Testis (tissue), 2 donors: Measurements from ENCODE around the gene ZBTB20.

Experiments used
- POLR2A ChIP-seq: fragments of 450-650 bp; IDR thresholded peaks from one replicate; pipeline ENCODE4 v1.6.1; 2017; ENCODE audit warnings: antibody characterized with exemption, mild to moderate bottlenecking, moderate library complexity
- TF ChIP-seq, protein P1 (sequence below), 3 experiments: fragments of 450-650 bp in 2 of 3; fragments of 200-600 bp in 1 of 3; sonication (generic) in 1 of 3; IDR thresholded peaks; one replicate each; pipeline ENCODE4 v1.5.1; 2016 to 2019; ENCODE audit warnings: antibody characterized with exemption in 3 of 3, mild to moderate bottlenecking in 2 of 3, moderate library complexity in 1 of 3

DNA sequence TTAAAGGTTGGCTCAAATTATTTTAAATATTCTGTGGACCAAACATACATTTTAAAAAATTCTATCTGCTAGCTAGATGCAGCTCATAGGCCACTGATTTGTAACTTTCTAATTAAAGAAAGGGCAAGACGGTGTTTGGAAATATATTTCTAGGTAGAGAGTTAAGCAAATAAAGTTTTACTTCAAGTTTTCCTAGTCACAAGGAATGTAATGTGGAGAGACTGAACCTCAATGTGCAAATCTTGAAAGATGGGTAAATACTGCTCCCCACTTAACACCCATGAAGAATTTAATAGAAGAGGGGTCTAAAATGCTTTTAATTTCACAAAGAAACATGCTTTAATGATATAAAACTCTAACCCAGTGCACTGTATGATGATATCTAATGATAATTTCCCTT, 678.0 kb downstream of the ZBTB20 start:
- TF ChIP-seq, protein P1, sequence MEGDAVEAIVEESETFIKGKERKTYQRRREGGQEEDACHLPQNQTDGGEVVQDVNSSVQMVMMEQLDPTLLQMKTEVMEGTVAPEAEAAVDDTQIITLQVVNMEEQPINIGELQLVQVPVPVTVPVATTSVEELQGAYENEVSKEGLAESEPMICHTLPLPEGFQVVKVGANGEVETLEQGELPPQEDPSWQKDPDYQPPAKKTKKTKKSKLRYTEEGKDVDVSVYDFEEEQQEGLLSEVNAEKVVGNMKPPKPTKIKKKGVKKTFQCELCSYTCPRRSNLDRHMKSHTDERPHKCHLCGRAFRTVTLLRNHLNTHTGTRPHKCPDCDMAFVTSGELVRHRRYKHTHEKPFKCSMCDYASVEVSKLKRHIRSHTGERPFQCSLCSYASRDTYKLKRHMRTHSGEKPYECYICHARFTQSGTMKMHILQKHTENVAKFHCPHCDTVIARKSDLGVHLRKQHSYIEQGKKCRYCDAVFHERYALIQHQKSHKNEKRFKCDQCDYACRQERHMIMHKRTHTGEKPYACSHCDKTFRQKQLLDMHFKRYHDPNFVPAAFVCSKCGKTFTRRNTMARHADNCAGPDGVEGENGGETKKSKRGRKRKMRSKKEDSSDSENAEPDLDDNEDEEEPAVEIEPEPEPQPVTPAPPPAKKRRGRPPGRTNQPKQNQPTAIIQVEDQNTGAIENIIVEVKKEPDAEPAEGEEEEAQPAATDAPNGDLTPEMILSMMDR (IDR thresholded peaks at IDR 0.05): no peak
- no peak for TF ChIP-seq POLR2A
